ENCODE measurements around the gene TMEM51. TPM values are rescaled to one million over a fixed set of nuclear protein-coding genes. Genes with fewer than 3 reads are reported as not detected.
A peak's percentile ranks its signal among the peaks of the same experiment; 100 is the strongest.

Gene TMEM51
- total RNA-seq, 2 experiments from 2014 or later = not detected

DNA sequence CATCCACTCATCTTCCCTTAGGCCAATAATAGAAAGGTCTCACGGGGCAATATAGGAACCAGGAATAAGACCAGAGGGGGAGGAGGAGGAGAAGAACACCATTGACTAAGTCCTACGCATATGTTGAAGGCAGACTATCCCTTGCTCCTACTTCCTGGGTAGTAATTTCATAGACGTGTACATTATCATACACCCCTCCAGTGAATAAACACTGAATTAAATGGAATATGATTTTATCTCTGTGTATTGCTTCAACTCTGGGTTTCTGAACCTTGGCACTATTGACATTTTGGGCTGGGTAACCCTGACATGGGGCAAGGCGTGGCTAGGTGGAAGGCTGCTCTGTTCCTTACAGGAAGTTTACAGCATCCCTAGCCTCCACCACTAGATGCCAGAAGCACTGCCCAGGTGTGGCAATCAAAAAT is 76.2 kb downstream of the TMEM51 start:
- Mint-ChIP-seq H3K36me3 (ENCODE audit: low read depth) (no peaks in the 10 kb centered on the region), H3K4me1 (peaks cover 15% of the 10 kb centered on the region), H3K27me3 (peaks cover 10% of the 10 kb centered on the region), H3K4me3 (no peak overlapping the region), H3K9me3 (no peaks in the 10 kb centered on the region), H3K27ac (no peak overlapping the region)
- POLR2A ChIA-PET = interaction anchor here (0.7 kb wide), 1 partner anchor 26 kb away, joined by 3 read pairs; no protein-coding TSS in a partner anchor
- DNase-seq = no peak
- CTCF ChIA-PET = interaction anchor here (0.6 kb wide), 1 partner anchor 185 kb away, joined by 4 read pairs; no protein-coding TSS in a partner anchor

GRCh38 chr1:15231714-15232201 is 78.2 kb downstream of the TMEM51 start:
- Mint-ChIP-seq H3K4me1 (peaks cover 15% of the 10 kb centered on the region), H3K27ac (no peak overlapping the region), H3K9me3 (no peaks in the 10 kb centered on the region), H3K27me3 (peaks cover 15% of the 10 kb centered on the region), H3K4me3 (no peak overlapping the region), H3K36me3 (ENCODE audit: low read depth) (no peaks in the 10 kb centered on the region)
- ChIA-PET CTCF (no interaction called here), POLR2A (interaction anchor here (0.6 to 0.7 kb wide), 2 partner anchors 16 to 392 kb away, joined by 3 to 5 read pairs; no protein-coding TSS in a partner anchor)
- peak; percentile 36 for DNase-seq

DNA sequence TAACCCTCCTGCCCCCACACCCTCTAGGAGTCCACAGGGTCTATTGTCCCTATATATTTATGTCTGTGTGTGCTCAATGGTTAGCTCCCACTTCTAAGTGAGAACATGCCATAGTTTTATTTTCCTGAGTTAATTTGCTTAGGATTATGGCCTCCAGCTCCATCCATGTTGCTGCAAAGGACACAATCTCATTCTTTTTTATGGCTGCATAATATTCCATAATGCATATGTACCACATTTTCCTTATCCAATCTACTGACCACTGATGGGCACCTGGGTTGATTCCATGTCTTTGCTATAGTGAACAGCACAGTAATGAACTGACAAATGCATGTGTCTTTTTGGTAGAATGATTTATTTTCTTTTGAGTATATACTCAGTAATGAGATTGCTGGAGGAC is 80.1 kb downstream of the TMEM51 start:
- Mint-ChIP-seq H3K36me3 (ENCODE audit: low read depth) (peaks cover 3% of the 10 kb centered on the region), H3K9me3 (no peaks in the 10 kb centered on the region), H3K27ac (no peak overlapping the region), H3K4me1 (peaks cover 15% of the 10 kb centered on the region), H3K27me3 (peaks cover 20% of the 10 kb centered on the region), H3K4me3 (no peak overlapping the region)
- ChIA-PET POLR2A (no interaction called here), CTCF (no interaction called here)
- DNase-seq = no peak

DNA sequence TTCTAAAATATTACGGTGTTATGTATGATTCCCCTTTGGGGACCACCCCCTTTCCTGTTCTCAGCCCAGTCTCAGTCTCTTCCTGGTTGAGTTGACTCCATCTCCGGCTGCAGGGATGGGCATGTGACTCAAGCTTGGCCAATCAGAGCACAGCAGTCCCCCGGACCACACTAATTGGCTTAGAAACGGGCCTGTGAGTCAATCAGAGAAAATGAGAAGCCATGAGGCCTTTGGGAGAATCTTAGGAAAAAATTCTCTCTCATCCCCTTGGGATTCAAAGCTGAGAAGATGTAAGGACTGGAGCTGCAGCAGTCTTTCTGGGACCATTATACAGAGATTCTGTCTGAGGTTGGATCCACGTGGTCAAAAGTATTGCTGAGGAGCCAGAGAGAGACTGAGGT is 82.8 kb downstream of the TMEM51 start:
- Mint-ChIP-seq H3K4me3 (no peak overlapping the region), H3K4me1 (peaks cover 11% of the 10 kb centered on the region), H3K27me3 (peaks cover 26% of the 10 kb centered on the region), H3K36me3 (ENCODE audit: low read depth) (peaks cover 3% of the 10 kb centered on the region), H3K27ac (no peak overlapping the region), H3K9me3 (no peaks in the 10 kb centered on the region)
- ChIA-PET POLR2A (interaction anchor here (1.0 kb wide), 1 partner anchor 12 kb away, joined by 3 read pairs; no protein-coding TSS in a partner anchor), CTCF (interaction anchor here (1.0 to 1.3 kb wide), 2 partner anchors 12 to 20 kb away, joined by 3 to 8 read pairs; no protein-coding TSS in a partner anchor)
- DNase-seq = no peak

DNA sequence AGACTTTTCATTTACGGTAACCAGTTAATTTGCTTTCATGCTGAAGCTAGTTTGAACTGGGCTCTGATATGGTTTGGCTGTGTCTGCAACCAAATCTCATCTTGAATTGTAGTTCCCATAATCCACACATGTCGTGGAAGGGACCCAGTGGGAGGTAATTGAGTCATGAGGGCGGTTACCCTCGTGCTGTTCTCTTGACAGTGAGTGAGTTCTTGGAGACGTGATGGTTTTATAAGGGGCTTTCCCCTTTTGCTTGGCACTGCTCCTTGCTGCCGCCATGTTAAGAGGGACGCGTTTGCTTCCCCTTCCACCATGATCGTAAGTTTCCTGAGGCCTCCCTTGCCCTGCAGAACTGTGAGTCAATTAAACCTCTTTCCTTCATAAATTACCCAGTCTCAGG is 83.2 kb downstream of the TMEM51 start:
- ChIA-PET CTCF (interaction anchor here (1.0 to 1.3 kb wide), 2 partner anchors 12 to 20 kb away, joined by 3 to 8 read pairs; no protein-coding TSS in a partner anchor), POLR2A (interaction anchor here (1.0 kb wide), 1 partner anchor 12 kb away, joined by 3 read pairs; no protein-coding TSS in a partner anchor)
- Mint-ChIP-seq H3K27ac (no peak overlapping the region), H3K27me3 (peaks cover 29% of the 10 kb centered on the region), H3K4me3 (no peak overlapping the region), H3K4me1 (peaks cover 7% of the 10 kb centered on the region), H3K9me3 (no peaks in the 10 kb centered on the region), H3K36me3 (ENCODE audit: low read depth) (peaks cover 3% of the 10 kb centered on the region)
- DNase-seq = no peak

DNA sequence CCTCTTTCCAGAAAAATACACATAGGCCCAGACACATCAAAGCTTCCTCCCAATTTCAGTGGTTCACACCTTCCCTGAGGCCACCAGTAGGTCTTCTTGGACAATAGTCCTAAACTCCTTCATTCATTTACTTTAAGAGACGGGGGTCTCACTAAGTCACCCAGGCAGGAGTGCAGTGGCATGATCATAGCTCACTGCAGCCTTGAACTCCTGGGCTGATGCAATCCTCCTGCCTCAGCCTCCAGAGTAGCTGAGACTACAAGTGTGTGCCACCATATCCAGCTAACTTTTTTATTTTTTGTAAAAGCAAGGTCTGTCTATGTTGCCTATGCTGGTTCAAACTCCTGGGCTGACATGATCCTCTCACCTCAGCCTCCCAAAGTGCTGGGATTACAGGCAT is 85.2 kb downstream of the TMEM51 start:
- peaks cover 34% of the 10 kb centered on the region for H3K27me3 Mint-ChIP-seq
- no peak overlapping the region for H3K4me3 Mint-ChIP-seq
- DNase-seq = no peak
- CTCF ChIA-PET = interaction anchor here (1.2 kb wide), 1 partner anchor 10 kb away, joined by 5 read pairs; no protein-coding TSS in a partner anchor
- no peak overlapping the region for H3K27ac Mint-ChIP-seq
- no peaks in the 10 kb centered on the region for H3K4me1 Mint-ChIP-seq
- no peaks in the 10 kb centered on the region for H3K9me3 Mint-ChIP-seq
- POLR2A ChIA-PET = interaction anchor here (0.6 kb wide), 1 partner anchor 273 kb away, joined by 3 read pairs; no protein-coding TSS in a partner anchor
- peaks cover 3% of the 10 kb centered on the region for H3K36me3 Mint-ChIP-seq (ENCODE audit: low read depth)

DNA sequence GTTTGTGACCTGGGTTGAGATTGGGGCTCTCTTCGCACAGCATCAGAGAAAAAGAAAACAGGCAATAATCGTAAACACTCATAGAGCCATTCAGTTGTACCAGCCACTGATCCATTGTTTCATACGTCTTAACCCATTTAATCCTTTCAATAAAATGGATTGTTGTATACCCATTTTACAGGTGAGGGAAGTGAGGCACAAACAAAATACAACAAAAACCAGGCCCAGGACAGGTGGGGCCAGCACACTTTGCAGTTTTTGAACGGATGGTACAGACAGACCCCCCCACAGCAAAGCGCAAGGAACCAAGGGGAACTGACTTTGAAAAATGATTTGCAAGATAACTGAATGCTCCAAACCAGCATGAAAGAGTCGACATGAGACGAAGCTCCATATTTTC is 89.2 kb downstream of the TMEM51 start:
- Mint-ChIP-seq H3K4me1 (peaks cover 17% of the 10 kb centered on the region), H3K36me3 (ENCODE audit: low read depth) (peaks cover 17% of the 10 kb centered on the region), H3K27ac (no peak overlapping the region), H3K9me3 (peaks cover 16% of the 10 kb centered on the region), H3K4me3 (no peak overlapping the region), H3K27me3 (peaks cover 46% of the 10 kb centered on the region)
- no peak for DNase-seq
- POLR2A ChIA-PET = no interaction called here
- CTCF ChIA-PET = interaction anchor here (0.8 kb wide), 1 partner anchor 86 kb away, joined by 5 read pairs; no protein-coding TSS in a partner anchor

DNA sequence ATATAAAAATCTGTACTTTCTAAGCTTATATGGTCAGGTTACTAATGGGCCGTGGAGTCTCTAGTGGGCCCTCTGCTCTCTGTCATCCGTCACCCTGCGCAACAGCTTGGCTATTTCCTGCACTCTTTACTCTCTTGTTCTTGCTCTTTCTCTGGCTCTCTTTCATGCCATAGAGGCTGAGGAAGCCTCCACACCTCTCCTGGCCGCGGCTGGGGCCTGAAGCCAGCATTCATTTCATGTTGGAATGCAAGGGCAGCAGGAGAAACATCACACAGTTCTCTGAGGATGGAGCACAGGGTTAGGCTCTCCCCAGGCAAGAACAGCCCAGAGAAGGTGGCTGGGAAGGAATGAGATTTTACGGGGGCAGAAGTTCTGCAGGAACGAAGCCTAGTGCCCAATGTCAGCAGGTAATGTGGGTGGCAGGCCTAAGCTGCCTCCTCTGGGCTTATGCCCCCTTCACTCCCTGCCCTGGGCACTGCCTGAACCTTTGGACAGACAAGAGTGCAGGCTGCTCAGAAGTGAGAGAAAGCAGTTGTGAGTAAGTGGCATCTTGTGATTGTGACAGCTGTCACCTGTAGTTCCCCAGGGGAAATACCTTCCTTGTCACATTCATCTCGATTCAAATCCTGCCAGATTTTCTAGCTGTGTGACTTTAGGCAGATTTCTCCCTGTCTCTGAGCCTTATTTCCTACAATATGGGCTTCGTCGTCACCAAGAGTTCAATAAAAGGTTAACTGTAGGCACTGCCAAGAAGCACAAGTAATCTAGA is 89.9 kb downstream of the TMEM51 start:
- Mint-ChIP-seq H3K27me3 (peaks cover 47% of the 10 kb centered on the region), H3K9me3 (peaks cover 22% of the 10 kb centered on the region), H3K27ac (no peak overlapping the region), H3K4me1 (peaks cover 24% of the 10 kb centered on the region), H3K4me3 (no peak overlapping the region), H3K36me3 (ENCODE audit: low read depth) (peaks cover 18% of the 10 kb centered on the region)
- ChIA-PET POLR2A (no interaction called here), CTCF (no interaction called here)
- no peak for DNase-seq

DNA sequence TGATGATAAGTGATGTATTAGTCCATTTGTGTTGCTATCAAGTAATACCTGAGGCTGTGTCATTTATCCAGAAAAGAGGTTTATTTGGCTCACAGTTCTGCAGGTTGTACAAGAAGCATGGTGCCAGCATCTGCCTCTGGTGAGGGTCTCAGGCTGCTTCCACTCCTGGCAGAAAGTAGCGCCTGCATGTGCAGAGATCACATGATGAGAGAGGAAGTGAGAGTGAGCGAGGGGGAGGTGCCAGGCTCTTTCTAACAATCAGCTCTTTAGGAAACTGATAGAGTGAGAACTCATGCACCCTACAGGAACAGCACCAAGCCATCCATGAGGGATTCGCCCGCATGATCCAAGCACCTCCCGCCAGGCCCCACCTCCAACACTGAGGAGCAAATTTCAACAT is 91.3 kb downstream of the TMEM51 start:
- no peak overlapping the region for H3K4me3 Mint-ChIP-seq
- H3K27ac Mint-ChIP-seq = no peak overlapping the region
- peaks cover 38% of the 10 kb centered on the region for H3K4me1 Mint-ChIP-seq
- peaks cover 21% of the 10 kb centered on the region for H3K36me3 Mint-ChIP-seq (ENCODE audit: low read depth)
- peaks cover 25% of the 10 kb centered on the region for H3K9me3 Mint-ChIP-seq
- ChIA-PET CTCF (no interaction called here), POLR2A (no interaction called here)
- no peak for DNase-seq
- peaks cover 52% of the 10 kb centered on the region for H3K27me3 Mint-ChIP-seq

- ChIA-PET CTCF (no interaction called here), POLR2A (no interaction called here)
- Mint-ChIP-seq H3K4me3 (no peak overlapping the region), H3K27ac (no peak overlapping the region), H3K4me1 (peaks cover 46% of the 10 kb centered on the region), H3K9me3 (peaks cover 30% of the 10 kb centered on the region), H3K36me3 (ENCODE audit: low read depth) (peaks cover 23% of the 10 kb centered on the region), H3K27me3 (peaks cover 57% of the 10 kb centered on the region)
- no peak for DNase-seq
Observed at GRCh38 chr1:15245593-15246360, 92.2 kb downstream of the TMEM51 start.

DNA sequence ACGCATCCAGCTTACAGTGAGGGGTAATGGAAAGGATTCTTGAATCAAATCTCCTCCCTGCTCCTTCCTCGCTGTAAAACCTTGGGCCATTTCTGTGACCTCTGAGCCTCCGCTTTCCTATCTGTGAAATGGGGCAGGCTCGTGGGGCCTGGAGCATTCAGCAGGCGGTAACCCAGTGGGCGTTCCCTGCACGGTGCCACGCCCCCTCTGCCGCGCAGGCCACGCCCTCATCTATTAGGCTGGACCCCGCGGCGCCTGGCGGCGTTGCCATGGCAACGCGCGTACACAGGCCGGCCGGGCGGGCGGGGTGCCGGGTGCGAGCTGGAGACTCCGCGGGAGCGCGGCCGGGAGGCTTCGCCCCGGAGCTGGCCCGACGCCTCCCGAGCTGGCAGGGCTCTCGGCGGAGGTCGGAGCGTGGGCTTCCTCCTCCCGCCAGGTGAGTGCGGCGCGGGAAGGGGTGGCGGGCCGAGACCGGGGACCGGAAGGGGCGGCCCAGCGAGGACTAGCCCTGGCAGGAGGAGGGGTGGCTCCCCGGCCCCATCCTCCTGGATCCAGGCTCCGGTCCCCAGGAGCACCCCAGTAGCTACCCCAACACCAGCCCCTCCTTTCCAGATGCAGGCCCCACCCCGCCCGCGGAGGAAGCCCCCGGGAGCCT is 93.5 kb downstream of the TMEM51 start, which contains the start of gene FHAD1:
Gene FHAD1, plus strand, starts transcription at position 264 of the 655 bp plus-strand sequence. CDS start 4,562 bp downstream, outside the sequence.
- Mint-ChIP-seq H3K27me3 (peaks cover 57% of the 10 kb centered on the region), H3K9me3 (peaks cover 30% of the 10 kb centered on the region), H3K4me1 (peaks cover 57% of the 10 kb centered on the region), H3K4me3 (peak within 1 kb of the TSS; percentile 15), H3K36me3 (ENCODE audit: low read depth) (peaks cover 23% of the 10 kb centered on the region), H3K27ac (peak within 1 kb of the TSS; percentile 83)
- DNase-seq = no peak
- POLR2A ChIA-PET = no interaction called here
- CTCF ChIA-PET = interaction anchor here (0.6 to 2.0 kb wide), 4 partner anchors 9 to 215 kb away, joined by 3 to 8 read pairs (median 3); no protein-coding TSS in a partner anchor

DNA sequence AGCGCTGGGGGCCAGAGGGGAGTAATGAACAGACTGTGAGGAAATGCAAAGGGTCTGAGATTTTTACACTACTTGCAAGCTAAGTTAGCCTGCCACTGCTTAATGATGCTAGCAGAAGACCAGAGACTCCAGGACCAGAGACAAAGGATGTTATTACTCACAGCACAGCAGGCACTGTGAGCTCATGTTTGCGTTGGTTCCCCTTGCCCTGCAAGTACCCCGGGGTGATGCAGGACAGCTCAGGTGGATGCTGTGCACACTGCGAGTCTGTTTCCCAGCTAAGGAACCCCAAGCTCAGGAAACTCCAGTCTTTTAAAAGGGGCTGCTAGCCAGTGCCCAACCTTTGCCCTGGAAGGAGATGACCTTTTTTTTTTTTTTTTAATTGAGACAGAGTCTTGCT is 94.7 kb downstream of the TMEM51 start:
- ChIA-PET POLR2A (interaction anchor here (0.8 to 1.2 kb wide), 3 partner anchors 12 to 273 kb away, joined by 3 to 6 read pairs (median 3); no protein-coding TSS in a partner anchor), CTCF (interaction anchor here (0.9 to 2.0 kb wide), 4 partner anchors 10 to 169 kb away, joined by 3 to 8 read pairs (median 4); no protein-coding TSS in a partner anchor)
- H3K36me3 Mint-ChIP-seq (ENCODE audit: low read depth) = peaks cover 23% of the 10 kb centered on the region
- peaks cover 30% of the 10 kb centered on the region for H3K9me3 Mint-ChIP-seq
- H3K4me3 Mint-ChIP-seq = no peak overlapping the region
- peak overlapping the region; percentile 83 for H3K27ac Mint-ChIP-seq
- peaks cover 58% of the 10 kb centered on the region for H3K27me3 Mint-ChIP-seq
- no peak for DNase-seq
- peaks cover 68% of the 10 kb centered on the region for H3K4me1 Mint-ChIP-seq
